GM13977 (cell line): ENCODE results near the gene TMEM117.

Experiments
- DNase-seq: peaks from one replicate; pipeline ENCODE4 v3.0.0; 2012; ENCODE audit warnings: low spot score
- in situ Hi-C: fragments of 300-500 bp; cut with MboI; formaldehyde crosslinking; loops from one replicate; pipeline ENCODE4 v1.12.0; 2022; ENCODE audit warnings: low sequenced_read_pairs, low pct_unique_long_range_greater_than_20kb, mixed read lengths, inconsistent platforms; ENCODE audit not compliant: unreplicated experiment
- TF ChIP-seq, protein P1 (sequence below): IDR thresholded peaks from 2 replicates; pipeline ENCODE4 v1.5.1; 2012; ENCODE audit warnings: mild to moderate bottlenecking, control low read depth; ENCODE audit not compliant: insufficient read depth; ENCODE audit errors: extremely low read depth, missing control alignments

Gene TMEM117

GRCh38 chr12:44100264-44100663 is 264.4 kb downstream of the TMEM117 start:
- TF ChIP-seq, protein P1, sequence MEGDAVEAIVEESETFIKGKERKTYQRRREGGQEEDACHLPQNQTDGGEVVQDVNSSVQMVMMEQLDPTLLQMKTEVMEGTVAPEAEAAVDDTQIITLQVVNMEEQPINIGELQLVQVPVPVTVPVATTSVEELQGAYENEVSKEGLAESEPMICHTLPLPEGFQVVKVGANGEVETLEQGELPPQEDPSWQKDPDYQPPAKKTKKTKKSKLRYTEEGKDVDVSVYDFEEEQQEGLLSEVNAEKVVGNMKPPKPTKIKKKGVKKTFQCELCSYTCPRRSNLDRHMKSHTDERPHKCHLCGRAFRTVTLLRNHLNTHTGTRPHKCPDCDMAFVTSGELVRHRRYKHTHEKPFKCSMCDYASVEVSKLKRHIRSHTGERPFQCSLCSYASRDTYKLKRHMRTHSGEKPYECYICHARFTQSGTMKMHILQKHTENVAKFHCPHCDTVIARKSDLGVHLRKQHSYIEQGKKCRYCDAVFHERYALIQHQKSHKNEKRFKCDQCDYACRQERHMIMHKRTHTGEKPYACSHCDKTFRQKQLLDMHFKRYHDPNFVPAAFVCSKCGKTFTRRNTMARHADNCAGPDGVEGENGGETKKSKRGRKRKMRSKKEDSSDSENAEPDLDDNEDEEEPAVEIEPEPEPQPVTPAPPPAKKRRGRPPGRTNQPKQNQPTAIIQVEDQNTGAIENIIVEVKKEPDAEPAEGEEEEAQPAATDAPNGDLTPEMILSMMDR, result no peak
- no peak for DNase-seq
- in situ Hi-C loops, result no loop called here

DNA sequence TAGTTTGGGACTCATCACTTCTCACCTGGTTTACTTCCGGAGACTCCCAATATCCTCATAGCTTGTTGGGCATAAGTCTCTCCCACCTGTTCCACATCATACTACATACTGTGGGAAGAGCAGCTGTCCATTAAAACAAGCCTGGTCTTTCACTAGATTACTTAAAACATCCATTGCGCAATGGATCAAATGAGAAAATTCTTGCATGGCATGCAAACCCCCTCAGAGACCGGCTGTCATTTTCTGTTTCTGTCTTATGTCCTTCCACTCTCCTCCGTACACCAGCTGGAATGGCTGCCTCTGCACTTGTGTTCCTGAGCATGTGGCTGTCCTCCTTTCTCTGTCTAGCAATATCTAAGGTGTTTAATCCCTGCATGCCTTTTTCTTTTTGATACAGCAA is 265.6 kb downstream of the TMEM117 start:
- TF ChIP-seq, protein P1, result no peak
- DNase-seq, result no peak
- in situ Hi-C loops, result no loop called here

DNA sequence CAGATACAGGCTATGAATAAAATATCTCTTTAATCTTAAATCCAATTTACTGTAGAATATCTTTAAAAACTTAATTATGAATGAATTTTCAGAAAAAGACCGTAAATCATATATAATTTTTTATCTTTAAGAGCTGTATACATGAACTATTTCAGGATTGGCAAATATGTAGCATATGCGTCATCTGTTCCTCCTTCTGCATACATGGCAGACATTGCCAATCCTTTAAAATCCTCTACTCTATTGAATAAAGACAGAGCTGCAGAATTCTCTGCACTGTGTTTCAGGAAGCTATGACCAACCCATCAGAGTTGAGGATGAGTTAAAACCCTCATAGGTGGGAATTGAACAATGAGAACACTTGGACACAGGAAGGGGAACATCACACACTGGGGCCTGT is 279.0 kb downstream of the TMEM117 start:
- TF ChIP-seq, protein P1, result no peak
- in situ Hi-C loops, result no loop called here
- no peak for DNase-seq

DNA sequence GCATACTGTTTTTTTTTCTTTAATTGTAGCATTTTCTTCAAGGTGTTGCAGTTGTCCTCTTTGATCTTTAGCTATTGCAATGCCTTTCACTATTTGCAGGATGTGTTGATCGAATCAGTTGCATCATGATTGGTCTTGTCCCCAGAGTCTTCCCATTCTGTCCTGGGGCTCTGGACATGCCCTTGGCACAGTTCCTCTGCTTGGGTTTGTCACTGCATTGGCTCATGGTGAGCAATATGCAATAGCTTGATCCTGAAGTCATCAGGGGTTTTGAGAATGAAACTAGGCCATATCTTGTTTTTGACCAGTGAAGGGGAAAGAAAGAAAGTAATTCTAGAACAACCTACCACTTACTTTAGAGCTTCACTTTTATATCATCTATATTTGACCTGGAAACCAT is 281.5 kb downstream of the TMEM117 start:
- no peak for DNase-seq
- in situ Hi-C loops, result no loop called here
- TF ChIP-seq, protein P1, result no peak

DNA sequence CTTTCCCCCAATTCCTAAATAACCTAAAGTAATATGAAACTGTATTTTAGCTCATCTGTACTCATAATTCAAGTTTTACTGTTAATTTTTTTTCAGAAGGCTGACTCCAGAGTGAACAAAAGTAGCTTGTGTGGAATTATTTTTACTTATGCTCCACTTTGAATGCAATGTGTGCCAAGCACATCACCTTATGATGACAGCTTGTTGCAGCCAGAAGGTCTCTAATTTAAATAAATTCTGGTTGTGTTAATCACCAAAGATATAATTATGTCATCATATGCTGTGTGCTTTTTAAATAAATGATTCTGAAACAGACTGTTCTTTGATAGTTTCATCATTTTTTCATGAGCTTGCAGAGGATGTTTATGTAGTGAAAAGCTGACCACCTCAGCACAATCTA is 283.1 kb downstream of the TMEM117 start:
- DNase-seq, result no peak
- in situ Hi-C loops, result no loop called here
- TF ChIP-seq, protein P1, result no peak

- TF ChIP-seq, protein P1, result no peak
- no peak for DNase-seq
- in situ Hi-C loops, result no loop called here
These were observed 290.9 kb downstream of the TMEM117 start for GRCh38 chr12:44126806-44127205.
